HG02763 (cell line): ENCODE measurements around the gene TNFRSF11A.

Experiments
- ATAC-seq: cut with Tn5 transposase; IDR thresholded peaks from one replicate; pipeline ENCODE4 v1.9.1; 2021; ENCODE audit warnings: mild to moderate bottlenecking, moderate library complexity; ENCODE audit not compliant: unreplicated experiment

The TNFRSF11A gene

DNA sequence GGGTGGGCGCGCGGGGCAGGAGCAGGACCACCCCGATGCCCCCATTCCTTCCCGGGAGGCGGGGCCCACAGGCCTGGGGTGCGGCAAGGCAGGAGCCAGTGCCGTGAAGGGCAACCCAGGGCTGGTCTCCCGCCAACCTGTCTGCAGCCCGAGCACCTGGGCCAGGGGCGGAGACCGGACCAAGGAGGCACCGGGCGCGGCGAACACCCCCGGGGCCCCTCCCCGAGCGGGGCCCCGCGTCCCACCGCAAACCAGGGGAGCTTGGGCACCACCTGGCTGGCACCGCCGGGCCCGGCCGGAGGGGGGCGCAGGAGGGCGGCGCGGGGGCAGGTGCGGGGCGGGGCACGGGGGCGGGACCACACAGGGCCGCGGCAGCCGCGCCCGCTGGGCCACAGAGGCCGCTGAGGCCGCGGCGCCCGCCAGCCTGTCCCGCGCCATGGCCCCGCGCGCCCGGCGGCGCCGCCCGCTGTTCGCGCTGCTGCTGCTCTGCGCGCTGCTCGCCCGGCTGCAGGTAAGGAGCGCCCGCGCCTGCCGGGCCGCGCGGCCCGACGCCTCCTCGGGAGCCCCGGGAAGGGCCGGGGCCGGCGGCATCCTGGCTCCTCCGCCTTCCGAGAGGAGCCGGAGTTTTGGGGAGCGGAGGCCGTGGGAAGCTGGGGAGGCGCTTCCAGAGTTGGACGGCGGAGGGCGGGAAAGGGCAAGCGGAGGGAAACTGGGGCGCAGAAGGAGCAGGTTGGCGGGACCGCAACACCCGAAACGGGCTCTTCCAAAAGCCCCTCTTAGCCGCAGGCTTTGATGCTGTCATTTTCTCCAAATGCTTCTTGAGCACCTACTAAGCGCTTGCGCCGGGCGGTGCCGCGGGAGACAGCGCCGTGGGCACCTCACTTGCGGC, at the start of gene TNFRSF11A:
TNFRSF11A (plus strand) TSS at position 394 of the 889 bp plus-strand sequence; CDS start at position 437, 43 bp downstream.
- peak; percentile 42 for ATAC-seq

DNA sequence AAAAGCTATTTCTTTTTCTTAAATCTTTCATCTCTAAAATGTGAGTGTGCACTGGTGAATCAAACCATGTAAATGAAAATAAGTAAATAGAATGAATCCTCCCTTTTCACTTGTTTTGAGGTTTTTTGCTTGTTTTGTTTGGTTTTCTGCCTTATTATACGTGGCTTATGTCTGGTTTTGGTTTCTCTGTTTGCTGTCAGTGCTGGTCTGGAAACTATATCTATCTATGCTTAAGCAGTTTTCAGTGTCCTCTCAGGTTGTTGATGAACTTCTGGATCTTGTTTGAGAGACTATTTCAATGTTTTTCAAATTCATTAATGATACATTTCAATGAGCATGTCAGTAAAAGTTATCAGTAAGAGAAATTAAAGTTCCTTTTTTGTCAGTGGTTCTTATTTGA, 48.1 kb upstream of the TNFRSF11A start:
- no peak for ATAC-seq

DNA sequence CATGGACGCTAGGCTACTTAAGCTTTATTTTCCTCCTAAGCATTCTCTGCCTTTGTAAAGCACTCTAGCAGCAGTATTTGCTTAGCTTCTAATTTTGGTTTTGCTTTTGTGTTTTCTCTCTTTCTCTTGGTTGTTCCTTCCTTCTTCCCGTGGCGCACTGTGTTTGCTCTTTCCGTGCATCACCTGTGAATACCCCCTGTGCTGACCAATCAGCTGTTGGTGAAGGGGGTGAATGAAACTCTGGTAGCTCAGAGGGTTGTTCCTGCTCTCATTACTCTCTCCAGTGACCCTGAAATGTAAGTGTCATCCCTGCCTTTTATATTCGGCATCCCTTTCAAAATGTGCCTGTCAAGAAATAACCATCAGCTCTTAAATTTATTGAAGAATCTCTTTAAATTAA, 45.5 kb upstream of the TNFRSF11A start:
- no peak for ATAC-seq

- ATAC-seq = no peak
These were observed 45.1 kb upstream of the TNFRSF11A start for GRCh38 chr18:62280058-62280457.

GRCh38 chr18:62280786-62281185, 44.3 kb upstream of the TNFRSF11A start:
- no peak for ATAC-seq

- no peak for ATAC-seq
These were observed 43.4 kb upstream of the TNFRSF11A start for GRCh38 chr18:62281684-62282083.

DNA sequence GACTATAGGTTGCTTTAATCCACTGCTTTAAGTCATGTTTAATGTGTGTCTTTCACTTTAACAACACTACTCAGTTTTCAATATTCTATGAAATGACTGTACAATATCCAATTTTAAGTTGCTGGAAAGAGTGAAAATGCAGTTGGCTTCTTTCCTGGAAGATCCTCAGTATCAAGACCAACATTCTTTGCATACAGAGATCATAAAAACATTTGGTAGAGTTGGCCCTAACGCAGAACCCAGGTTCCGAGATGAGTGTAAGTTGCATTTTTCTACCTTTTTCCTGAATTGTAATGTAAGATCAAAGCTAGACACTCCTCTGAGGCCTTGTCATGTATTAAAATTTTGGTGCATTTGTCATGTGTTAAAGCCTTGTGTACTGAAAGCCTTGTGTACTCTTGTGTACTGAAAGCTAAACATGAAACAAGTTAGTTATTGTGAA, 42.9 kb upstream of the TNFRSF11A start:
- ATAC-seq = no peak

GRCh38 chr18:62284637-62285036, 40.5 kb upstream of the TNFRSF11A start:
- no peak for ATAC-seq

GRCh38 chr18:62285281-62285680, 39.8 kb upstream of the TNFRSF11A start:
- no peak for ATAC-seq

DNA sequence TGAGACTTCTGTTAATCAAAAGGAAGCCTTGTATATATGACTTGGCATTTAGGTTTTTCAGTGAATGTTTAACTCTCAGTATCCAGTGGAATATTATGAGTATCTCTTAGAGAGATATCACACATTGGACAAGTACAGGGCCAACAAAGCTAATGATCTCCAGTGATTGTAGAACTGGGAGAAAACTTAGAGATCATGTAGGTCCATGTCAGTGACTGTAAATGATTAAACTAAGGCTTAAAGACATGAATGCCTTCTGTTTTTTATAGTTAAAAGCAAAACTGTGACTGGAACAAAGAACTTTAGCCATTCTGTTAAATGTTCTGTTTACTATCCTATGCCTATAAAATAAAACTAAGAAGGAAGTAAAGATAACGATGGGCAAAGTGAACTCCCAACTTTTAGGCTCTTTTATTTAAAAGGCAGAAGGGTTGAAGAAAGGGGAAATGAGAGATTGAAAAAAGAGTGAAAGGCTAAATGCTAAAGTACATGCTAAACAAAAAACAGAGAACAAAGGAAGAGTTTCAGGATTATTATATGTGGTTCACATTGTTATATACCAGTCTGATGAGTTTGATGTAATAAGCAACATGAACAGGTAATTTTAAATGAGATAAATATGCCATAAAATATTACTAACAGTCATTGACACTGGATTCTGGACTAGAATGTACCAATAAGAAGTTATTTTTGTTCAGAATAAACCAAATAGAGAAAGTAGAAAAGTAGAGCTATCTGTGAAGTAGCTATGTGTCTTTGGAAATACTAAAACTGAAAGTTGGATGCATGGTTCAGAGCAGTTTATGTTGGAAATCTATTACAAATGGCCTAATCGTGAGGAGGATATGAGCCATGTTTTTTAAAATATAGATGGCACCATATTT, 37.1 kb upstream of the TNFRSF11A start:
- peak; percentile 29 for ATAC-seq

- ATAC-seq = peak; percentile 57
These were observed 36.5 kb upstream of the TNFRSF11A start for GRCh38 chr18:62288665-62289008.

DNA sequence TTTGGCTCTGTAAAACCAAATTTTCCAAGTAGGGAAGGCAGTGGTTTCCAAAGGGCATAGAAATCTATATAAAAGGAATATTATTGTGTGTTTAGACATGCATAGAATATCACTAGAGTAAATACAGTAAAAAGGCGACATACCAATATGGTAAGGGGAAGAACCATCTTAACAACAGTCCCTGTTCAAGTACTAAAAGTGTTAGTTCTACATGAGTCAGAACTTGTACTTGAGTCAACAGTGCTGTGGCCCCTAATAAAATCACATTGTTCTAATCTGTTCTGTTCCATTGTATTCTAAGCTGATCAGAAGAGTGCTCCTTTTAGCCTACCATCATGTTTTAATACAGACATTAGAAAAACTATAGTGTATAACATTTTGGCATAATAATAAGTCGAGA, 36.1 kb upstream of the TNFRSF11A start:
- ATAC-seq = peak; percentile 46

GRCh38 chr18:62294073-62294472, 31.0 kb upstream of the TNFRSF11A start:
- ATAC-seq = no peak

- no peak for ATAC-seq
These were observed 24.6 kb upstream of the TNFRSF11A start for GRCh38 chr18:62300359-62300963.

GRCh38 chr18:62301322-62301721, 23.8 kb upstream of the TNFRSF11A start:
- no peak for ATAC-seq

DNA sequence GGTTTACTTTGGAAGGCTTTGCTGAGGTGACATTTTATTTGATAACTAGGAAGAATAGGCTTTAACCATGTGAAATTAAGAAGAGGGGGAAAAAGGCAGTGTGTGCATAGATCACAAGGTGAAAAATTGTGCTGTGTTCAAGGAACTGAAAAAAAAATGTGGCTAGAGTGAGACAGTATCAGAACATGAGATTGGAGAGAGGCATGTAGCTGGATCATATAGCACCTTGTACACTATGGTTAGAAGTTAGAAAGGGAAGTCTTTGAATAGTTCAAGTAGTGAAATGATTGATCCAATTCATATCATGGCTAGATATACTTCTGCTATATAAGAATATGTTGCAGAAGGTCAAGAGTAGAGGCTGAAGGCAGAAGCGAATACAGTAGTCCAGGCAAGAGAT, 12.3 kb upstream of the TNFRSF11A start:
- no peak for ATAC-seq

GRCh38 chr18:62318228-62319180, 6.6 kb upstream of the TNFRSF11A start:
- ATAC-seq = no peak

- no peak for ATAC-seq
These were observed 3.9 kb upstream of the TNFRSF11A start for GRCh38 chr18:62321201-62321600.

- no peak for ATAC-seq
These were observed 1.5 kb upstream of the TNFRSF11A start for GRCh38 chr18:62323483-62324180.
